Lung (tissue), 12 donors: Measurements from ENCODE around the gene RIC8B. TPM values are rescaled to one million over a fixed set of nuclear protein-coding genes. Genes with fewer than 3 reads are reported as not detected.

ENCODE experiments used
- ATAC-seq: fragments of 200-7000 bp; cut with Tn5 transposase; one replicate; pipeline ENCODE4 v1.9.1; 2020; ENCODE audit warnings: moderate number of reproducible peaks; ENCODE audit not compliant: insufficient read depth, low FRiP score
- DNase-seq, 3 donors: peaks; one replicate each; pipeline ENCODE4 v3.0.0-alpha.2; 2013 to 2017
- H3K27ac ChIP-seq, 2 donors: one replicate each; pipeline ENCODE4 v1.5.1; 2013; ENCODE audit warnings: mild to moderate bottlenecking in 2 of 2, moderate library complexity in 2 of 2, control low read depth in 1 of 2, inconsistent platforms in 1 of 2, low read depth in 1 of 2, low read length in 1 of 2
- H3K27me3 ChIP-seq, 3 donors: one replicate each; pipeline ENCODE4 v1.5.1; 2013; ENCODE audit warnings: low read length in 2 of 3; ENCODE audit not compliant: control insufficient read depth in 3 of 3, insufficient read depth in 3 of 3
- H3K36me3 ChIP-seq, 4 donors: one replicate each; pipeline ENCODE4 v1.5.1; 2013; ENCODE audit warnings: low read length in 4 of 4, mild to moderate bottlenecking in 1 of 4, moderate library complexity in 1 of 4; ENCODE audit not compliant: control insufficient read depth in 4 of 4, insufficient read depth in 4 of 4
- H3K4me1 ChIP-seq, 5 donors: one replicate each; pipeline ENCODE4 v1.5.1; 2013; ENCODE audit warnings: low read length in 5 of 5, mild to moderate bottlenecking in 2 of 5, moderate library complexity in 1 of 5; ENCODE audit not compliant: control insufficient read depth in 5 of 5, insufficient read depth in 5 of 5
- H3K4me3 ChIP-seq: one replicate; pipeline ENCODE4 v1.5.1; 2013; ENCODE audit warnings: mild to moderate bottlenecking, control low read depth, moderate library complexity
- H3K9ac ChIP-seq, 2 donors: one replicate each; pipeline ENCODE4 v1.5.1; 2013; ENCODE audit warnings: low read length in 2 of 2, control low read depth in 1 of 2; ENCODE audit not compliant: insufficient read depth in 1 of 2
- H3K9me3 ChIP-seq, 4 donors: one replicate each; pipeline ENCODE4 v1.5.1; 2013; ENCODE audit warnings: low read length in 3 of 4, mild to moderate bottlenecking in 1 of 4, moderate library complexity in 1 of 4; ENCODE audit not compliant: control insufficient read depth in 4 of 4, insufficient read depth in 3 of 4
- CTCF ChIP-seq: IDR thresholded peaks from 2 replicates; pipeline ENCODE4 v1.5.1; 2012; ENCODE audit warnings: mild to moderate bottlenecking; ENCODE audit errors: control extremely low read depth, extremely low read depth
- WGBS, 2 donors: extraction: QIAGEN DNeasy Blood & Tissue Kit; methylation state at CpG; one replicate each; pipeline ENCODE4 v1.1.7; 2013; 5-methylcytosine and 5-hydroxymethylcytosine counted together
- polyA plus RNA-seq, 2 donors: library from polyadenylated mRNA; stranded (reverse); fragments of 200-250 nt; gene quantifications; one replicate each; pipeline ENCODE4 v1.2.1, GENCODE V29; 2013
- total RNA-seq, 2 donors: library from RNA; depleted of rRNA in 1 of 2; stranded (reverse); fragments of >200 nt in 1 of 2; gene quantifications; one replicate each; pipeline ENCODE4 v1.2.1, GENCODE V29; 2014 to 2021
- donor health status: control.
- donor health status: control.
- donor health status: Bipolar disorder and iron deficiency.
- donor health status: healthy.
- donor health status: DM: yes; HTN: yes; CAD: no.

RIC8B gene
- total and polyA plus RNA-seq, 4 donors: 3.3 to 14.4 (median 8.2) TPM

- WGBS, 2 donors: 51 to 75% methylated on average over 3 of the region's 3 CpGs
- no peaks in the 10 kb centered on the region for H3K36me3 ChIP-seq
- TF ChIP-seq CTCF: no peak
- no peaks in the 10 kb centered on the region for H3K27me3 ChIP-seq
- H3K9me3 ChIP-seq: no peaks in the 10 kb centered on the region
- ATAC-seq (no peak), DNase-seq (no peak)
- H3K4me1 ChIP-seq: no peaks in the 10 kb centered on the region
- no peak overlapping the region for H3K27ac ChIP-seq
- H3K9ac ChIP-seq: no peak overlapping the region
- H3K4me3 ChIP-seq: no peak overlapping the region
These were observed 149.9 kb downstream of the RIC8B start for GRCh38 chr12:106924268-106924861.

- DNase-seq: no peak
- H3K9me3 ChIP-seq: no peaks in the 10 kb centered on the region
- no peak overlapping the region for H3K9ac ChIP-seq
- no peak overlapping the region for H3K4me3 ChIP-seq
- no peaks in the 10 kb centered on the region for H3K27me3 ChIP-seq
- H3K36me3 ChIP-seq: no peaks in the 10 kb centered on the region
- TF ChIP-seq CTCF: no peak
- 95 to 97% methylated on average over 1 of the region's 1 CpG for WGBS, 2 donors
- ATAC-seq: no peak
- H3K27ac ChIP-seq: no peak overlapping the region
- no peaks in the 10 kb centered on the region for H3K4me1 ChIP-seq
These were observed 152.2 kb downstream of the RIC8B start for GRCh38 chr12:106926657-106927056.

GRCh38 chr12:106934277-106934676 lies 159.8 kb downstream of the RIC8B start:
- no peak overlapping the region for H3K4me3 ChIP-seq
- H3K9me3 ChIP-seq: peaks cover 0 to 4% (median 0%) of the 10 kb centered on the region in 4 donors
- no peak overlapping the region for H3K9ac ChIP-seq
- H3K36me3 ChIP-seq: no peaks in the 10 kb centered on the region
- no peaks in the 10 kb centered on the region for H3K4me1 ChIP-seq
- no peak for ATAC-seq
- H3K27me3 ChIP-seq: peaks cover 0 to 2% (median 0%) of the 10 kb centered on the region in 3 donors
- DNase-seq: no peak
- 81 to 89% methylated on average over 3 of the region's 3 CpGs for WGBS, 2 donors
- no peak overlapping the region for H3K27ac ChIP-seq
- no peak for TF ChIP-seq CTCF

Other genes starting within 250 kb of the RIC8B start
- gene RFX4, start 191.7 kb upstream of the RIC8B start, total RNA-seq: not detected
- gene RFX4, start 191.7 kb upstream of the RIC8B start, polyA plus RNA-seq: not detected
- gene TMEM263, start 181.2 kb downstream of the RIC8B start, total RNA-seq: 10 to 100 TPM; 32.2 to 73.9 TPM
- gene TMEM263, start 181.2 kb downstream of the RIC8B start, polyA plus RNA-seq: 10 to 100 TPM in 1 of 2 donors, 1 to 10 TPM in 1; 9.6 to 12.3 TPM
- gene MTERF2, start 212.5 kb downstream of the RIC8B start, total RNA-seq: 10 to 100 TPM in 1 of 2 donors, 1 to 10 TPM in 1; 9.1 to 41.4 TPM
- gene MTERF2, start 212.5 kb downstream of the RIC8B start, polyA plus RNA-seq: 10 to 100 TPM in 1 of 2 donors, 1 to 10 TPM in 1; 4.8 to 19.1 TPM